ENCODE results near the gene ERI3. TPM values are rescaled to one million over a fixed set of nuclear protein-coding genes. Genes with fewer than 3 reads are reported as not detected.

Gene ERI3
- total and polyA plus RNA-seq, 9 of the 15 experiments (the other 6 are each of a cell fraction or from before 2014, with no cell fraction given) = 47.8 to 93.4 (median 67.2) TPM

GRCh38 chr1:44346878-44347277 is 8.2 kb downstream of the ERI3 start:
- H3K9me1 ChIP-seq (ENCODE audit: control insufficient read depth, insufficient read depth, low read length) = no peaks in the 10 kb centered on the region
- intact Hi-C loops (cut with micrococcal nuclease) = no loop called here
- H3K9ac ChIP-seq (ENCODE audit: insufficient read depth in 1 of 2, low read depth in 2 of 2, low read length in 2 of 2) = no peak overlapping the region
- POLR2A ChIA-PET = interaction anchor here (1.2 to 1.5 kb wide), 2 partner anchors 8 to 306 kb away, joined by 5 to 6 read pairs; partner anchors contain the start of gene ERI3
- peaks cover 2% of the 10 kb centered on the region; the same call in 2 of the 3 replicates for H3K36me3 ChIP-seq (ENCODE audit: control insufficient read depth, insufficient read depth, low read length)
- no peaks in the 10 kb centered on the region for H3K9me3 ChIP-seq (replicated peaks; ENCODE audit: control insufficient read depth, insufficient read depth, low read depth, low read length)
- H2AFZ ChIP-seq (ENCODE audit: low read depth, low read length) = no peak overlapping the region
- H3K27ac ChIP-seq (ENCODE audit: extremely low read depth, low read depth, low read length) = no peak overlapping the region
- TF ChIP-seq ZNF311 (CRISPR knock-in tag; IDR thresholded peaks at IDR 0.05) (no peak), TGIF2 (CRISPR knock-in tag; IDR thresholded peaks at IDR 0.05) (no peak), DDX20 (tag; IDR thresholded peaks at IDR 0.05; ENCODE audit: low read depth) (no peak), STAG1 (CRISPR knock-in tag; IDR thresholded peaks at IDR 0.05; ENCODE audit: borderline replicate concordance) (no peak), SAFB2 (IDR thresholded peaks at IDR 0.05; ENCODE audit: borderline replicate concordance, low read depth, low read length, severe bottlenecking) (no peak), EP400 (IDR thresholded peaks at IDR 0.05) (no peak), MIER1 (IDR thresholded peaks at IDR 0.05; ENCODE audit: low read depth) (no peak), CHAMP1 (IDR thresholded peaks at IDR 0.05) (no peak), ZNF695 (CRISPR knock-in tag; IDR thresholded peaks at IDR 0.05) (no peak), SMARCB1 (IDR thresholded peaks at IDR 0.05; ENCODE audit: insufficient read length, low read depth) (no peak), SRSF7 (optimal IDR thresholded peaks at IDR 0.05; ENCODE audit: low read depth, low read length) (no peak), ERF (CRISPR knock-in tag; IDR thresholded peaks at IDR 0.05) (no peak), ZNF282 (CRISPR knock-in tag; IDR thresholded peaks at IDR 0.05) (no peak), POLR2G (IDR thresholded peaks at IDR 0.05; ENCODE audit: low read depth, low read length) (no peak), USF2 (CRISPR knock-in tag; IDR thresholded peaks at IDR 0.05) (no peak), ZNF707 (CRISPR knock-in tag; conservative IDR thresholded peaks at IDR 0.05) (no peak), SMARCE1 (IDR thresholded peaks at IDR 0.05) (no peak)
- TF ChIP-seq, protein P1, sequence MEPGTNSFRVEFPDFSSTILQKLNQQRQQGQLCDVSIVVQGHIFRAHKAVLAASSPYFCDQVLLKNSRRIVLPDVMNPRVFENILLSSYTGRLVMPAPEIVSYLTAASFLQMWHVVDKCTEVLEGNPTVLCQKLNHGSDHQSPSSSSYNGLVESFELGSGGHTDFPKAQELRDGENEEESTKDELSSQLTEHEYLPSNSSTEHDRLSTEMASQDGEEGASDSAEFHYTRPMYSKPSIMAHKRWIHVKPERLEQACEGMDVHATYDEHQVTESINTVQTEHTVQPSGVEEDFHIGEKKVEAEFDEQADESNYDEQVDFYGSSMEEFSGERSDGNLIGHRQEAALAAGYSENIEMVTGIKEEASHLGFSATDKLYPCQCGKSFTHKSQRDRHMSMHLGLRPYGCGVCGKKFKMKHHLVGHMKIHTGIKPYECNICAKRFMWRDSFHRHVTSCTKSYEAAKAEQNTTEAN (CRISPR knock-in tag; IDR thresholded peaks at IDR 0.05) = no peak
- TF ChIP-seq, protein P2, sequence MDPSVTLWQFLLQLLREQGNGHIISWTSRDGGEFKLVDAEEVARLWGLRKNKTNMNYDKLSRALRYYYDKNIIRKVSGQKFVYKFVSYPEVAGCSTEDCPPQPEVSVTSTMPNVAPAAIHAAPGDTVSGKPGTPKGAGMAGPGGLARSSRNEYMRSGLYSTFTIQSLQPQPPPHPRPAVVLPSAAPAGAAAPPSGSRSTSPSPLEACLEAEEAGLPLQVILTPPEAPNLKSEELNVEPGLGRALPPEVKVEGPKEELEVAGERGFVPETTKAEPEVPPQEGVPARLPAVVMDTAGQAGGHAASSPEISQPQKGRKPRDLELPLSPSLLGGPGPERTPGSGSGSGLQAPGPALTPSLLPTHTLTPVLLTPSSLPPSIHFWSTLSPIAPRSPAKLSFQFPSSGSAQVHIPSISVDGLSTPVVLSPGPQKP (CRISPR knock-in tag; IDR thresholded peaks at IDR 0.05) = no peak
- H3K4me1 ChIP-seq (replicated peaks in 1 of 2; ENCODE audit: control insufficient read depth in 2 of 2, insufficient read depth in 2 of 2, low read length in 2 of 2) = peaks cover 0 to 8% of the 10 kb centered on the region in 2 experiments; a peak in 2 of 5 replicates
- FAIRE-seq (no peak), ATAC-seq (no peak), DNase-seq (ENCODE audit: extremely low read depth in 1 of 4, low spot score in 3 of 4) (no peak)
- 81% methylated on average over 6 of the region's 6 CpGs for WGBS (ENCODE audit: insufficient coverage, low coverage, missing lambda C conversion rate)
- H3K27me3 ChIP-seq (ENCODE audit: control insufficient read depth in 2 of 2, insufficient read depth in 2 of 2, low read length in 2 of 2) = no peaks in the 10 kb centered on the region
- peaks cover 32% of the 10 kb centered on the region; the same call in 1 of the 3 replicates for H3K79me2 ChIP-seq (ENCODE audit: control insufficient read depth, insufficient read depth, low read length)
- BruUV-seq (replicated peaks) = no TSS peak
- H4K20me1 ChIP-seq (replicated peaks; ENCODE audit: control insufficient read depth, insufficient read depth, low read length) = peaks cover 15% of the 10 kb centered on the region; the same call in 1 of the 2 replicates
- CTCF ChIA-PET (ENCODE audit: low intra/inter-chr PET ratio) = interaction anchor here (0.6 kb wide), 1 partner anchor 712 kb away, joined by 3 read pairs; no protein-coding TSS in a partner anchor
- no peak overlapping the region for H3K4me2 ChIP-seq (ENCODE audit: insufficient read depth, low read length)
- H3K4me3 ChIP-seq = no peak overlapping the region
- in situ Hi-C loops (cut with MboI) = no loop called here
